Measurements from ENCODE around the gene TTLL11. TPM values are rescaled to one million over a fixed set of nuclear protein-coding genes. Genes with fewer than 3 reads are reported as not detected.

TTLL11 gene
- total RNA-seq, 1 experiment from 2014 or later, result 1.5 TPM

DNA sequence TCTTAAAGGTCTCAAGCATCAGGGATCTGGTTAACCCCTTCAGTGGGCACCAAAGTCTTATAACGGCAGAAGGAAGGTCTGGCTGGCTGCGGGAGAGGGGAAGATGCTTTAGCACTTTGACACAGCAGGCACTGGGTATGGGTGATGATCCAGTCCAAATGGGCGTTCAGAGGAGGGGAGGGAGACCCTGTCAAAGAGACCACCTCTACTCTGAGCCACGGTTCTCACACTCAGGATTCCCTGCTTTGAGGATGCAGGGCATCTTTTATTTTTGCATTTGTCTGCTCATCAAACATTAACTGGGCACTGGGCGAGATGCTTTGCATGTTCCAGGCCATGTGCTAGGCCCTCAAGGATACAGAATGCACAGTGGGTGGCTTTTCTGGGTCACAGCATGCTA is 237.6 kb downstream of the TTLL11 start:
- Histone ChIP-seq H2AK5ac (ENCODE audit: insufficient read length, low read length) (no peak overlapping the region), H2BK120ac (ENCODE audit: low read depth, low read length, poor library complexity, severe bottlenecking) (no peak overlapping the region), H3K4me2 (ENCODE audit: insufficient read depth, insufficient read length, low read length) (no peak overlapping the region), H4K5ac (ENCODE audit: insufficient read length, low read depth, low read length) (no peak overlapping the region), H3K27me3 (ENCODE audit: insufficient read depth, low read length) (no peaks in the 10 kb centered on the region), H2BK15ac (ENCODE audit: low read depth, low read length) (no peak overlapping the region), H3K4me1 (ENCODE audit: insufficient read depth, low read length) (no peaks in the 10 kb centered on the region), H3K79me1 (ENCODE audit: insufficient read depth, low read depth, low read length, poor library complexity, severe bottlenecking) (no peaks in the 10 kb centered on the region), H3K18ac (ENCODE audit: insufficient read length, low read depth, low read length) (no peak overlapping the region), H2BK20ac (ENCODE audit: low read depth, low read length, poor library complexity, severe bottlenecking) (no peak overlapping the region), H4K91ac (ENCODE audit: insufficient read length, low read depth, low read length) (no peak overlapping the region), H3K79me2 (ENCODE audit: insufficient read depth, low read length) (no peaks in the 10 kb centered on the region), H3K14ac (ENCODE audit: insufficient read depth, low read length) (no peak overlapping the region; the same call in 1 of the 2 replicates), H3K4ac (ENCODE audit: low read depth, low read length) (no peak overlapping the region), H3K9ac (ENCODE audit: extremely low read depth, insufficient read length, low read length) (no peak overlapping the region), H3T11ph (ENCODE audit: low read length) (no peak overlapping the region), H3K23me2 (ENCODE audit: insufficient read length, low read depth, low read length, poor library complexity, severe bottlenecking) (no peaks in the 10 kb centered on the region), H3K9me3 (ENCODE audit: control insufficient read depth, low read depth, low read length) (no peaks in the 10 kb centered on the region), H3K56ac (ENCODE audit: insufficient read length, low read depth, low read length) (no peak overlapping the region), H3K27ac (ENCODE audit: insufficient read length, low read depth, low read length) (no peak overlapping the region), H4K20me1 (ENCODE audit: control insufficient read depth, insufficient read depth, insufficient read length) (no peaks in the 10 kb centered on the region), H4K8ac (replicated peaks; ENCODE audit: insufficient read length, low read depth, low read length) (no peak overlapping the region), H2BK5ac (ENCODE audit: insufficient read length, low read length) (no peak overlapping the region), H2BK12ac (ENCODE audit: insufficient read length, low read depth, low read length) (no peak overlapping the region), H2AFZ (ENCODE audit: low read length) (no peak overlapping the region), H3K23ac (ENCODE audit: insufficient read length, low read depth, low read length) (no peak overlapping the region)
- no peak for DNase-seq
- no peak overlapping the region for H3K4me3 Mint-ChIP-seq
- no peaks in the 10 kb centered on the region; the same call in 1 of the 2 replicates for H3K27me3 Mint-ChIP-seq (ENCODE audit: low read depth)
- peaks cover 11 to 16% of the 10 kb centered on the region in 2 experiments for H3K4me1 Mint-ChIP-seq
- H3K27ac Mint-ChIP-seq, result no peak overlapping the region
- H3K36me3 Mint-ChIP-seq (ENCODE audit: insufficient read depth in 1 of 3, low read depth in 3 of 3), result no peaks in the 10 kb centered on the region; a peak in 1 of 7 replicates
- TF ChIP-seq, protein P1, sequence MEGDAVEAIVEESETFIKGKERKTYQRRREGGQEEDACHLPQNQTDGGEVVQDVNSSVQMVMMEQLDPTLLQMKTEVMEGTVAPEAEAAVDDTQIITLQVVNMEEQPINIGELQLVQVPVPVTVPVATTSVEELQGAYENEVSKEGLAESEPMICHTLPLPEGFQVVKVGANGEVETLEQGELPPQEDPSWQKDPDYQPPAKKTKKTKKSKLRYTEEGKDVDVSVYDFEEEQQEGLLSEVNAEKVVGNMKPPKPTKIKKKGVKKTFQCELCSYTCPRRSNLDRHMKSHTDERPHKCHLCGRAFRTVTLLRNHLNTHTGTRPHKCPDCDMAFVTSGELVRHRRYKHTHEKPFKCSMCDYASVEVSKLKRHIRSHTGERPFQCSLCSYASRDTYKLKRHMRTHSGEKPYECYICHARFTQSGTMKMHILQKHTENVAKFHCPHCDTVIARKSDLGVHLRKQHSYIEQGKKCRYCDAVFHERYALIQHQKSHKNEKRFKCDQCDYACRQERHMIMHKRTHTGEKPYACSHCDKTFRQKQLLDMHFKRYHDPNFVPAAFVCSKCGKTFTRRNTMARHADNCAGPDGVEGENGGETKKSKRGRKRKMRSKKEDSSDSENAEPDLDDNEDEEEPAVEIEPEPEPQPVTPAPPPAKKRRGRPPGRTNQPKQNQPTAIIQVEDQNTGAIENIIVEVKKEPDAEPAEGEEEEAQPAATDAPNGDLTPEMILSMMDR (conservative IDR thresholded peaks at IDR 0.05), result no peak
- no CpG with 5 or more reads among the region's 5 CpGs for WGBS (ENCODE audit: extremely low coverage, insufficient read length, low lambda C conversion rate)
- H3K9me3 Mint-ChIP-seq, result no peaks in the 10 kb centered on the region; a peak in 1 of 5 replicates

Measured in H9 (cell line).